SK-N-SH (cell line): Measurements from ENCODE around the gene HSPG2. TPM values are rescaled to one million over a fixed set of nuclear protein-coding genes. Genes with fewer than 3 reads are reported as not detected.
A peak's percentile ranks its signal among the peaks of the same experiment; 100 is the strongest.

Experiments
- CTCF ChIA-PET: fragments of 300-600, 350-600 bp; formaldehyde crosslinking; extraction: SDS; loops from one replicate; lab custom pipeline; 2021; lab: Yijun Ruan, JAX
- POLR2A ChIA-PET: fragments of 350-600 bp; sonication (Branson Sonifier 250); formaldehyde crosslinking; extraction: SDS; loops from one replicate; lab custom pipeline; 2020; ENCODE audit warnings: antibody characterized with exemption, inconsistent platforms; lab: Yijun Ruan, JAX
- DNase-seq: peaks from one replicate; pipeline ENCODE4 v3.0.0; 2012
- H2AFZ ChIP-seq: fragments of 200-600 bp; sonication (generic); 2 replicates; pipeline ENCODE4 v1.8.1; 2016; ENCODE audit warnings: antibody characterized with exemption, mild to moderate bottlenecking, low read depth
- H3F3A ChIP-seq: fragments of 200-600 bp; sonication (generic); replicated peaks from 2 replicates; pipeline ENCODE3; 2016; ENCODE audit warnings: antibody characterized with exemption, mild to moderate bottlenecking; ENCODE audit not compliant: insufficient read depth
- H3K27ac ChIP-seq, 2 experiments: fragments of 200-500 bp in 1 of 2; fragments of 200-600 bp in 1 of 2; sonication (Bioruptor generic) in 1 of 2; sonication (generic), shearing (Covaris generic) in 1 of 2; 2 replicates each; pipeline versions ENCODE4 v1.5.1 to v1.6.1; 2014 to 2016; ENCODE audit warnings: low read depth in 2 of 2, inconsistent platforms in 1 of 2, low read length in 1 of 2, mild to moderate bottlenecking in 1 of 2, mixed read lengths in 1 of 2
- H3K27me3 ChIP-seq: fragments of 200-600 bp; sonication (generic), shearing (Covaris generic); 2 replicates; pipeline ENCODE4 v1.6.1; 2016; ENCODE audit warnings: mixed run types; ENCODE audit not compliant: insufficient read depth
- H3K36me3 ChIP-seq, 2 experiments: fragments of 200-500 bp in 1 of 2; fragments of 200-600 bp in 1 of 2; sonication (Bioruptor generic) in 1 of 2; sonication (generic) in 1 of 2; replicated peaks in 1 of 2; 2 replicates each; pipeline versions ENCODE3 to v1.5.1; 2014 to 2016; ENCODE audit warnings: low read length in 1 of 2, mild to moderate bottlenecking in 1 of 2; ENCODE audit not compliant: insufficient read depth in 2 of 2, control insufficient read depth in 1 of 2
- H3K4me1 ChIP-seq, 2 experiments: fragments of 200-500 bp in 1 of 2; fragments of 200-600 bp in 1 of 2; sonication (Bioruptor generic) in 1 of 2; sonication (generic), shearing (Covaris generic) in 1 of 2; 2 replicates each; pipeline versions ENCODE4 v1.5.1 to v1.6.1; 2014 to 2016; ENCODE audit warnings: low read depth in 1 of 2, low read length in 1 of 2, mixed run types in 1 of 2; ENCODE audit not compliant: insufficient read depth in 2 of 2, control insufficient read depth in 1 of 2
- H3K4me2 ChIP-seq: fragments of 200-600 bp; sonication (generic), shearing (Covaris generic); 2 replicates; pipeline ENCODE4 v1.6.1; 2017; ENCODE audit warnings: mixed run types
- H3K4me3 ChIP-seq, 2 experiments: fragments of 200-500 bp in 1 of 2; fragments of 200-600 bp in 1 of 2; sonication (Bioruptor generic) in 1 of 2; sonication (generic), shearing (Covaris generic) in 1 of 2; 2 replicates each; pipeline versions ENCODE4 v1.5.1 to v1.8.1; 2014 to 2016; ENCODE audit warnings: low read depth in 2 of 2, inconsistent platforms in 1 of 2, low read length in 1 of 2, mild to moderate bottlenecking in 1 of 2, mixed read lengths in 1 of 2, moderate library complexity in 1 of 2
- H3K79me2 ChIP-seq: fragments of 200-600 bp; sonication (generic); 2 replicates; pipeline ENCODE4 v1.8.1; 2017; ENCODE audit warnings: mild to moderate bottlenecking; ENCODE audit not compliant: insufficient read depth
- H3K9ac ChIP-seq: fragments of 200-600 bp; sonication (generic); 2 replicates; pipeline ENCODE4 v1.6.1; 2017; ENCODE audit warnings: mixed run types
- H3K9me2 ChIP-seq: fragments of 200-600 bp; sonication (generic); 2 replicates; pipeline ENCODE4 v1.6.1; 2017; ENCODE audit warnings: mixed run types
- H3K9me3 ChIP-seq: fragments of 200-600 bp; sonication (generic); 2 replicates; pipeline ENCODE4 v1.6.1; 2017; ENCODE audit warnings: mixed run types, mild to moderate bottlenecking, moderate library complexity
- H4K20me1 ChIP-seq: fragments of 200-600 bp; sonication (generic); 2 replicates; pipeline ENCODE4 v1.6.1; 2017; ENCODE audit warnings: mild to moderate bottlenecking, mixed run types; ENCODE audit not compliant: insufficient read depth
- CTCF ChIP-seq: fragments of 200-600 bp; sonication (generic); IDR thresholded peaks from 2 replicates; pipeline ENCODE4 v1.6.1; 2017; ENCODE audit warnings: antibody characterized with exemption, mild to moderate bottlenecking, moderate library complexity
- ELF1 ChIP-seq: IDR thresholded peaks from 2 replicates; pipeline ENCODE4 v1.4.0; 2012
- EZH2phosphoT487 ChIP-seq: fragments of 200-600 bp; sonication (generic); IDR thresholded peaks from 2 replicates; pipeline ENCODE4 v1.6.1; 2017; ENCODE audit warnings: low read depth, mixed run types, mild to moderate bottlenecking, antibody characterized with exemption, moderate library complexity, borderline replicate concordance
- FOXJ3 ChIP-seq: sonication (generic); formaldehyde crosslinking; IDR thresholded peaks from 2 replicates; pipeline ENCODE4 v1.5.1; 2020; ENCODE audit warnings: mild to moderate bottlenecking, missing genetic modification reagents
- FOXM1 ChIP-seq: IDR thresholded peaks from 2 replicates; pipeline ENCODE4 v1.4.0; 2012; ENCODE audit warnings: low read depth, mild to moderate bottlenecking
- IRF3 ChIP-seq: fragments of 150-350 bp; IDR thresholded peaks from 2 replicates; pipeline ENCODE4 v1.6.1; 2016; ENCODE audit warnings: mild to moderate bottlenecking, low read depth, low read length
- NFIC ChIP-seq: IDR thresholded peaks from 2 replicates; pipeline ENCODE4 v1.4.0; 2012; ENCODE audit warnings: borderline replicate concordance
- PBX3 ChIP-seq: IDR thresholded peaks from 2 replicates; pipeline ENCODE4; 2012
- POLR2AphosphoS5 ChIP-seq: IDR thresholded peaks from 2 replicates; pipeline ENCODE4 v1.6.1; 2012; ENCODE audit warnings: low read depth, low read length
- RAD21 ChIP-seq: IDR thresholded peaks from 2 replicates; pipeline ENCODE4 v1.6.1; 2012; ENCODE audit warnings: mild to moderate bottlenecking, low read length
- RCOR1 ChIP-seq: fragments of 150-350 bp; IDR thresholded peaks from 2 replicates; pipeline ENCODE4 v1.6.1; 2017; ENCODE audit warnings: antibody characterized with exemption, low read length
- RXRA ChIP-seq: IDR thresholded peaks from 2 replicates; pipeline ENCODE4 v1.4.0; 2012; ENCODE audit warnings: low read depth, mild to moderate bottlenecking, borderline replicate concordance
- SMC3 ChIP-seq: IDR thresholded peaks from 2 replicates; pipeline ENCODE4 v1.6.1; 2012; ENCODE audit warnings: low read depth, low read length, improper control_type of control experiment
- TAF1 ChIP-seq: IDR thresholded peaks from 2 replicates; pipeline ENCODE4 v1.6.1; 2012; ENCODE audit warnings: low read depth, mild to moderate bottlenecking, low read length, moderate library complexity, borderline replicate concordance
- TCF12 ChIP-seq: IDR thresholded peaks from 2 replicates; pipeline ENCODE4 v1.4.0; 2012
- YY1 ChIP-seq: IDR thresholded peaks from 2 replicates; pipeline ENCODE4 v1.4.0; 2012; ENCODE audit warnings: low read depth, mild to moderate bottlenecking
- ZBTB33 ChIP-seq: IDR thresholded peaks from 2 replicates; pipeline ENCODE4 v1.4.0; 2012; ENCODE audit warnings: low read depth, borderline replicate concordance
- WGBS: methylation state at CpG from one replicate; pipeline ENCODE4 v1.1.6; 2017; ENCODE audit warnings: low lambda C conversion rate; 5-methylcytosine and 5-hydroxymethylcytosine counted together
- polyA plus RNA-seq, 3 experiments: library from polyadenylated mRNA; depleted of rRNA; stranded (reverse); fragments of >200 nt; gene quantifications; 2 replicates each; pipeline ENCODE4 v1.2.3, GENCODE V29; 2012

HSPG2 gene
- polyA plus RNA-seq, 1 of the 3 experiments (the other 2 are of a cell fraction) = 28.9 TPM

GRCh38 chr1:21865943-21866706 is 71.0 kb downstream of the HSPG2 start:
- Histone ChIP-seq H3K4me1 (peaks cover 13 to 15% of the 10 kb centered on the region in 2 experiments; a peak in 3 of 4 replicates), H3K9me2 (no peaks in the 10 kb centered on the region), H3K9me3 (no peaks in the 10 kb centered on the region), H3K4me3 (no peak overlapping the region), H3K27ac (no peak overlapping the region), H4K20me1 (peaks cover 4% of the 10 kb centered on the region; the same call in 1 of the 2 replicates), H3K79me2 (no peaks in the 10 kb centered on the region), H3K9ac (no peak overlapping the region), H3K27me3 (no peaks in the 10 kb centered on the region), H2AFZ (no peak overlapping the region), H3F3A (peaks cover 9% of the 10 kb centered on the region), H3K4me2 (no peak overlapping the region), H3K36me3 (peaks cover 8 to 15% of the 10 kb centered on the region in 2 experiments)
- no peak for TF ChIP-seq TCF12
- peak; percentile 29 for TF ChIP-seq RAD21
- 83% methylated on average over 5 of the region's 11 CpGs for WGBS
- DNase-seq = peak; percentile 58
- ChIA-PET POLR2A (no interaction called here), CTCF (interaction anchor here (0.7 kb wide), 1 partner anchor 98 kb away, joined by 3 read pairs; no protein-coding TSS in a partner anchor)

- no peak overlapping the region for H2AFZ ChIP-seq
- no peaks in the 10 kb centered on the region for H3K27me3 ChIP-seq
- peaks cover 13% of the 10 kb centered on the region in 2 experiments; a peak in 3 of 4 replicates for H3K4me1 ChIP-seq
- no peak for DNase-seq
- no peaks in the 10 kb centered on the region for H3K9me3 ChIP-seq
- WGBS = 100% methylated on average over 1 of the region's 7 CpGs
- no peak overlapping the region for H3K9ac ChIP-seq
- peaks cover 9% of the 10 kb centered on the region for H3F3A ChIP-seq
- peaks cover 4% of the 10 kb centered on the region; the same call in 1 of the 2 replicates for H4K20me1 ChIP-seq
- H3K36me3 ChIP-seq = peaks cover 8 to 21% of the 10 kb centered on the region in 2 experiments
- H3K79me2 ChIP-seq = no peaks in the 10 kb centered on the region
- H3K4me3 ChIP-seq = no peak overlapping the region
- ChIA-PET POLR2A (no interaction called here), CTCF (no interaction called here)
- TF ChIP-seq EZH2phosphoT487 = no peak
- no peak for TF ChIP-seq NFIC
- TF ChIP-seq PBX3 = no peak
- TF ChIP-seq SMC3 = no peak
- TF ChIP-seq FOXM1 = no peak
- TF ChIP-seq CTCF = no peak
- TF ChIP-seq RXRA = no peak
- no peak for TF ChIP-seq FOXJ3 (CRISPR knock-in tag)
- TF ChIP-seq RCOR1 = no peak
- TF ChIP-seq POLR2AphosphoS5 = no peak
- TF ChIP-seq YY1 = no peak
- no peak for TF ChIP-seq ZBTB33
- TF ChIP-seq ELF1 = no peak
- TF ChIP-seq TAF1 = no peak
- no peak for TF ChIP-seq IRF3
- no peak overlapping the region for H3K27ac ChIP-seq
- H3K4me2 ChIP-seq = no peak overlapping the region
- no peaks in the 10 kb centered on the region for H3K9me2 ChIP-seq
These were observed 71.5 kb downstream of the HSPG2 start for GRCh38 chr1:21865609-21865942.
